ENCODE results near the gene FAT1.

Gene FAT1

GRCh38 chr4:186695392-186695791, 28.3 kb downstream of the FAT1 start:
- H3K9ac ChIP-seq (ENCODE audit: low read length), result no peak overlapping the region
- no peak overlapping the region for H3K23ac ChIP-seq (ENCODE audit: low read length)
- H2BK5ac ChIP-seq (ENCODE audit: low read depth, low read length, poor library complexity), result no peak overlapping the region
- H4K8ac ChIP-seq (ENCODE audit: low read depth, low read length), result no peak overlapping the region
- no peak overlapping the region for H4K12ac ChIP-seq (ENCODE audit: low read depth, low read length)
- H3K14ac ChIP-seq (ENCODE audit: low read length), result no peak overlapping the region
- H2BK120ac ChIP-seq (ENCODE audit: insufficient read depth, low read length, poor library complexity), result no peak overlapping the region
- peaks cover 3% of the 10 kb centered on the region for H3K9me3 ChIP-seq (ENCODE audit: insufficient read depth, low read depth, low read length)
- H4K91ac ChIP-seq (ENCODE audit: low read depth, low read length), result no peak overlapping the region
- no peak overlapping the region for H3K4me3 ChIP-seq (ENCODE audit: low read depth, low read length)
- H2AFZ ChIP-seq (ENCODE audit: insufficient read depth, low read length, poor library complexity), result no peak overlapping the region
- no peak overlapping the region for H3K18ac ChIP-seq (ENCODE audit: low read length)
- H3K36me3 ChIP-seq (ENCODE audit: control insufficient read depth in 1 of 2, insufficient read depth in 2 of 2, low read length in 2 of 2), result peaks cover 5 to 8% of the 10 kb centered on the region in 2 experiments
- no peak for DNase-seq
- WGBS (ENCODE audit: extremely low coverage, insufficient coverage, insufficient read length), result no CpG with 5 or more reads among the region's 4 CpGs
- no peak overlapping the region for H3K27ac ChIP-seq (ENCODE audit: low read depth, low read length)
- no peak overlapping the region for H3K4ac ChIP-seq (ENCODE audit: low read depth, low read length)
- no peak overlapping the region for H2BK12ac ChIP-seq (ENCODE audit: low read length)
- no peaks in the 10 kb centered on the region for H3K27me3 ChIP-seq (ENCODE audit: insufficient read depth, low read length)
- H3K4me1 ChIP-seq (ENCODE audit: control insufficient read depth in 1 of 2, insufficient read depth in 2 of 2, low read length in 2 of 2), result peaks cover 13 to 19% of the 10 kb centered on the region in 2 experiments
- H3K79me2 ChIP-seq (ENCODE audit: control insufficient read depth, insufficient read depth, low read length, poor library complexity), result peaks cover 11% of the 10 kb centered on the region
- peaks cover 12% of the 10 kb centered on the region for H3K79me1 ChIP-seq (ENCODE audit: low read length)
- no peak overlapping the region for H3K4me2 ChIP-seq (ENCODE audit: low read length)
- H2AK5ac ChIP-seq (ENCODE audit: low read length), result no peak overlapping the region

GRCh38 chr4:186693894-186694293, 29.8 kb downstream of the FAT1 start:
- Histone ChIP-seq H4K8ac (ENCODE audit: low read depth, low read length) (no peak overlapping the region), H3K79me1 (ENCODE audit: low read length) (peaks cover 6% of the 10 kb centered on the region), H3K4me1 (ENCODE audit: control insufficient read depth in 1 of 2, insufficient read depth in 2 of 2, low read length in 2 of 2) (peaks cover 7 to 10% of the 10 kb centered on the region in 2 experiments), H2BK5ac (ENCODE audit: low read depth, low read length, poor library complexity) (no peak overlapping the region), H3K18ac (ENCODE audit: low read length) (no peak overlapping the region), H3K23ac (ENCODE audit: low read length) (no peak overlapping the region), H4K91ac (ENCODE audit: low read depth, low read length) (no peak overlapping the region), H3K27me3 (ENCODE audit: insufficient read depth, low read length) (no peaks in the 10 kb centered on the region), H3K4me2 (ENCODE audit: low read length) (no peak overlapping the region), H3K79me2 (ENCODE audit: control insufficient read depth, insufficient read depth, low read length, poor library complexity) (peaks cover 6% of the 10 kb centered on the region), H3K9me3 (ENCODE audit: insufficient read depth, low read depth, low read length) (peaks cover 3% of the 10 kb centered on the region), H3K9ac (ENCODE audit: low read length) (no peak overlapping the region), H3K14ac (ENCODE audit: low read length) (no peak overlapping the region), H2AK5ac (ENCODE audit: low read length) (no peak overlapping the region), H3K36me3 (ENCODE audit: control insufficient read depth in 1 of 2, insufficient read depth in 2 of 2, low read length in 2 of 2) (peaks cover 4 to 5% of the 10 kb centered on the region in 2 experiments), H3K27ac (ENCODE audit: low read depth, low read length) (no peak overlapping the region), H3K4me3 (ENCODE audit: low read depth, low read length) (no peak overlapping the region), H2AFZ (ENCODE audit: insufficient read depth, low read length, poor library complexity) (no peak overlapping the region), H2BK120ac (ENCODE audit: insufficient read depth, low read length, poor library complexity) (no peak overlapping the region), H2BK12ac (ENCODE audit: low read length) (no peak overlapping the region), H3K4ac (ENCODE audit: low read depth, low read length) (no peak overlapping the region), H4K12ac (ENCODE audit: low read depth, low read length) (no peak overlapping the region)
- DNase-seq, result no peak
- 100% methylated on average over 3 of the region's 3 CpGs for WGBS (ENCODE audit: extremely low coverage, insufficient coverage, insufficient read length)

- Histone ChIP-seq H4K12ac (ENCODE audit: low read depth, low read length) (no peak overlapping the region), H3K14ac (ENCODE audit: low read length) (no peak overlapping the region), H2BK12ac (ENCODE audit: low read length) (no peak overlapping the region), H2BK5ac (ENCODE audit: low read depth, low read length, poor library complexity) (no peak overlapping the region), H4K91ac (ENCODE audit: low read depth, low read length) (no peak overlapping the region), H2BK120ac (ENCODE audit: insufficient read depth, low read length, poor library complexity) (no peak overlapping the region), H3K23ac (ENCODE audit: low read length) (no peak overlapping the region), H3K27me3 (ENCODE audit: insufficient read depth, low read length) (no peaks in the 10 kb centered on the region), H4K8ac (ENCODE audit: low read depth, low read length) (no peak overlapping the region), H3K27ac (ENCODE audit: low read depth, low read length) (no peak overlapping the region), H3K36me3 (ENCODE audit: control insufficient read depth in 1 of 2, insufficient read depth in 2 of 2, low read length in 2 of 2) (peaks cover 3 to 4% of the 10 kb centered on the region in 2 experiments), H3K18ac (ENCODE audit: low read length) (no peak overlapping the region), H3K4ac (ENCODE audit: low read depth, low read length) (no peak overlapping the region), H3K4me1 (ENCODE audit: control insufficient read depth in 1 of 2, insufficient read depth in 2 of 2, low read length in 2 of 2) (peaks cover 4 to 8% of the 10 kb centered on the region in 2 experiments), H3K9ac (ENCODE audit: low read length) (no peak overlapping the region), H3K9me3 (ENCODE audit: insufficient read depth, low read depth, low read length) (peaks cover 3% of the 10 kb centered on the region), H2AFZ (ENCODE audit: insufficient read depth, low read length, poor library complexity) (no peak overlapping the region), H3K79me1 (ENCODE audit: low read length) (peaks cover 3% of the 10 kb centered on the region), H3K79me2 (ENCODE audit: control insufficient read depth, insufficient read depth, low read length, poor library complexity) (peaks cover 3% of the 10 kb centered on the region), H2AK5ac (ENCODE audit: low read length) (no peak overlapping the region), H3K4me3 (ENCODE audit: low read depth, low read length) (no peak overlapping the region), H3K4me2 (ENCODE audit: low read length) (no peak overlapping the region)
- no CpG with 5 or more reads among the region's 17 CpGs for WGBS (ENCODE audit: extremely low coverage, insufficient coverage, insufficient read length)
- no peak for DNase-seq
These were observed 30.4 kb downstream of the FAT1 start for GRCh38 chr4:186693159-186693815.

- Histone ChIP-seq H2BK120ac (ENCODE audit: insufficient read depth, low read length, poor library complexity) (no peak overlapping the region), H4K8ac (ENCODE audit: low read depth, low read length) (no peak overlapping the region), H3K4me2 (ENCODE audit: low read length) (no peak overlapping the region), H4K12ac (ENCODE audit: low read depth, low read length) (no peak overlapping the region), H4K91ac (ENCODE audit: low read depth, low read length) (no peak overlapping the region), H3K4me3 (ENCODE audit: low read depth, low read length) (no peak overlapping the region), H3K4me1 (ENCODE audit: control insufficient read depth in 1 of 2, insufficient read depth in 2 of 2, low read length in 2 of 2) (peaks cover 0 to 7% of the 10 kb centered on the region in 2 experiments), H3K9me3 (ENCODE audit: insufficient read depth, low read depth, low read length) (peaks cover 3% of the 10 kb centered on the region), H3K14ac (ENCODE audit: low read length) (no peak overlapping the region), H3K18ac (ENCODE audit: low read length) (no peak overlapping the region), H3K79me2 (ENCODE audit: control insufficient read depth, insufficient read depth, low read length, poor library complexity) (no peaks in the 10 kb centered on the region), H2BK5ac (ENCODE audit: low read depth, low read length, poor library complexity) (no peak overlapping the region), H3K79me1 (ENCODE audit: low read length) (no peaks in the 10 kb centered on the region), H3K23ac (ENCODE audit: low read length) (no peak overlapping the region), H2BK12ac (ENCODE audit: low read length) (no peak overlapping the region), H3K9ac (ENCODE audit: low read length) (no peak overlapping the region), H2AK5ac (ENCODE audit: low read length) (no peak overlapping the region), H3K36me3 (ENCODE audit: control insufficient read depth in 1 of 2, insufficient read depth in 2 of 2, low read length in 2 of 2) (peaks cover 1 to 3% of the 10 kb centered on the region in 2 experiments), H3K4ac (ENCODE audit: low read depth, low read length) (no peak overlapping the region), H2AFZ (ENCODE audit: insufficient read depth, low read length, poor library complexity) (no peak overlapping the region), H3K27ac (ENCODE audit: low read depth, low read length) (no peak overlapping the region), H3K27me3 (ENCODE audit: insufficient read depth, low read length) (no peaks in the 10 kb centered on the region)
- no peak for DNase-seq
- no CpG with 5 or more reads among the region's 5 CpGs for WGBS (ENCODE audit: extremely low coverage, insufficient coverage, insufficient read length)
These were observed 32.3 kb downstream of the FAT1 start for GRCh38 chr4:186691396-186691795.
